ENCODE data around the gene VPS37B. TPM values are rescaled to one million over a fixed set of nuclear protein-coding genes. Genes with fewer than 3 reads are reported as not detected.

The VPS37B gene
- polyA plus RNA-seq, 1 of the 3 experiments (the other 2 are of a cell fraction), result 41.1 TPM

GRCh38 chr12:122894193-122895121 lies 1.5 kb downstream of the VPS37B start:
- Histone ChIP-seq H3K9ac (peak overlapping the region; percentile 95), H3K27ac (ENCODE audit: low read depth in 2 of 2, low read length in 1 of 2) (no peak overlapping the region), H3K4me3 (ENCODE audit: low read depth in 2 of 2, low read length in 1 of 2) (peak overlapping the region; percentile 80 to 81), H4K20me1 (ENCODE audit: insufficient read depth) (peaks cover 39% of the 10 kb centered on the region), H3K9me3 (no peaks in the 10 kb centered on the region), H3K27me3 (ENCODE audit: insufficient read depth) (no peaks in the 10 kb centered on the region), H3K79me2 (ENCODE audit: insufficient read depth) (peaks cover 61% of the 10 kb centered on the region), H3F3A (replicated peaks; ENCODE audit: insufficient read depth) (peaks cover 20% of the 10 kb centered on the region), H3K9me2 (no peaks in the 10 kb centered on the region), H3K4me1 (ENCODE audit: control insufficient read depth in 1 of 2, insufficient read depth in 2 of 2, low read depth in 1 of 2, low read length in 1 of 2) (peaks cover 11 to 20% of the 10 kb centered on the region in 2 experiments; a peak in 3 of 4 replicates), H3K36me3 (replicated peaks in 1 of 2; ENCODE audit: control insufficient read depth in 1 of 2, insufficient read depth in 2 of 2, low read length in 1 of 2) (no peaks in the 10 kb centered on the region), H2AFZ (ENCODE audit: low read depth) (no peak overlapping the region), H3K4me2 (peak overlapping the region; percentile 97)
- 51% methylated on average over 15 of the region's 15 CpGs for WGBS (ENCODE audit: low lambda C conversion rate)
- ChIA-PET POLR2A (interaction anchor here (0.7 kb wide), 1 partner anchor 48 kb away, joined by 3 read pairs; no protein-coding TSS in a partner anchor), CTCF (interaction anchor here (0.7 to 2.5 kb wide), 7 partner anchors 12 to 1721 kb away, joined by 3 to 12 read pairs (median 5); no protein-coding TSS in a partner anchor)
- no peak for DNase-seq
- TF ChIP-seq REST (IDR thresholded peaks at IDR 0.05; ENCODE audit: low read depth, low read length) (no peak), TEAD4 (IDR thresholded peaks at IDR 0.05; ENCODE audit: borderline replicate concordance, insufficient read depth) (no peak), RXRA (IDR thresholded peaks at IDR 0.05; ENCODE audit: borderline replicate concordance, low read depth) (no peak)
- TF ChIP-seq, protein P1, sequence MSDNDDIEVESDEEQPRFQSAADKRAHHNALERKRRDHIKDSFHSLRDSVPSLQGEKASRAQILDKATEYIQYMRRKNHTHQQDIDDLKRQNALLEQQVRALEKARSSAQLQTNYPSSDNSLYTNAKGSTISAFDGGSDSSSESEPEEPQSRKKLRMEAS (IDR thresholded peaks at IDR 0.05; ENCODE audit: low read depth), result peak; percentile 25; the same call in 1 of the 2 replicates

DNA sequence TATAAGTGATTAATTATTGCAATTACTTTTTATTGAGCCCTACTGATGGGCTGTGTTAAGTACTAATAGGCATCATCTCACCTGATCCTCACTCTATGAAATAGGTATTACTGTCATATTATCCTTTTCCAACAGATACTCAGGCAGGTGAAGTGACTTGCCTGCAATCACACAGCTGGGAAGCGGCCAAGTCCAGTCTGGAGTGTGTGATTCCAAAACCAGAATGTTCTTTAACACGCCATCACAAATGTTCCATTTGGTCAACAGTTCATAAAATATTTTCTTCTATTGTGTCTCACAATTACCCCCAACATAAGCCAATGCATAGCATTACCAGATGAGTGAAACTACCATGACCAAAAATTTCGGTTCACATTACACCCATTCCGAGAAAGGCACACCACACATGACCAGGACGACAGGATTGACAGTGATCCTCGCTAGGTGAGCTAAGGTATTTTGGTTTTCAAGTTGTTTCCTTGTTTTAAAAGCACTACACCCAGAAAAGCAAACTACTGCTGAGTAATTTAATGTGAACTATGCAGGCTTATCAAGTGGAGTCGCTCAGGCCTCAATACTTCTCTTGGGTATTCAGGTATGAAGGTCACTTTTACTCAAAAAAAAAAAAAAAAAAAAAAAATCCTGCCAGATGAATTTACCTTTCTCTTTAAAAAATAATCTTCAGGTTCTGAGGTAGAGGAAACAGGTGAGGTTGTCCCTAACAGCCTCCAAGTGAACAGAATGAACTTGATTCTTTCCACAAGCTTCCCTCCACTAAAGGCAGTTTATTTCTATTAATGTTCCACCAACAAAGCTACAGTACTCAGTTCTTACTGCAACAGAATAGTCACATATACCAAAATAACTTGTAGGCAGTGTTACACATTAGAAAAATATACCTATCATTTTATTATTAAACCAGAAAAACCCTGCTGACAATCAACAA lies 2.4 kb downstream of the VPS37B start:
- WGBS (ENCODE audit: low lambda C conversion rate), result 97% methylated on average over 7 of the region's 7 CpGs
- H3K27me3 ChIP-seq (ENCODE audit: insufficient read depth), result no peaks in the 10 kb centered on the region
- peaks cover 14% of the 10 kb centered on the region for H3F3A ChIP-seq (replicated peaks; ENCODE audit: insufficient read depth)
- no peaks in the 10 kb centered on the region for H3K36me3 ChIP-seq (replicated peaks in 1 of 2; ENCODE audit: control insufficient read depth in 1 of 2, insufficient read depth in 2 of 2, low read length in 1 of 2)
- H3K9me2 ChIP-seq, result no peaks in the 10 kb centered on the region
- POLR2A ChIA-PET, result no interaction called here
- peak overlapping the region; percentile 97; the same call in 1 of the 2 replicates for H3K4me2 ChIP-seq
- H3K4me1 ChIP-seq (ENCODE audit: control insufficient read depth in 1 of 2, insufficient read depth in 2 of 2, low read depth in 1 of 2, low read length in 1 of 2), result peaks cover 14 to 20% of the 10 kb centered on the region in 2 experiments; a peak in 3 of 4 replicates
- no peak overlapping the region for H2AFZ ChIP-seq (ENCODE audit: low read depth)
- H3K4me3 ChIP-seq (ENCODE audit: low read depth in 2 of 2, low read length in 1 of 2), result peak overlapping the region in 1 of 2 experiments; percentile 81; a peak in 2 of 4 replicates
- peaks cover 47% of the 10 kb centered on the region for H4K20me1 ChIP-seq (ENCODE audit: insufficient read depth)
- H3K79me2 ChIP-seq (ENCODE audit: insufficient read depth), result peaks cover 71% of the 10 kb centered on the region
- DNase-seq, result no peak
- CTCF ChIA-PET, result interaction anchor here (0.9 to 2.5 kb wide), 5 partner anchors 11 to 59 kb away, joined by 3 to 12 read pairs (median 7); no protein-coding TSS in a partner anchor
- H3K9ac ChIP-seq, result no peak overlapping the region
- no peak overlapping the region for H3K27ac ChIP-seq (ENCODE audit: low read depth in 2 of 2, low read length in 1 of 2)
- H3K9me3 ChIP-seq, result no peaks in the 10 kb centered on the region
- TF ChIP-seq FOXM1 (IDR thresholded peaks at IDR 0.05; ENCODE audit: low read depth) (no peak), RCOR1 (IDR thresholded peaks at IDR 0.05; ENCODE audit: low read length) (no peak), GATA2 (CRISPR knock-in tag; IDR thresholded peaks at IDR 0.05) (no peak), TEAD4 (IDR thresholded peaks at IDR 0.05; ENCODE audit: borderline replicate concordance, insufficient read depth) (no peak), FOSL2 (IDR thresholded peaks at IDR 0.05; ENCODE audit: borderline replicate concordance, low read depth) (no peak), TCF12 (IDR thresholded peaks at IDR 0.05) (no peak), ELF1 (IDR thresholded peaks at IDR 0.05) (no peak), POLR2AphosphoS5 (IDR thresholded peaks at IDR 0.05; ENCODE audit: low read depth, low read length) (no peak), GABPA (IDR thresholded peaks at IDR 0.05; ENCODE audit: low read depth) (no peak)
- TF ChIP-seq, protein P2, sequence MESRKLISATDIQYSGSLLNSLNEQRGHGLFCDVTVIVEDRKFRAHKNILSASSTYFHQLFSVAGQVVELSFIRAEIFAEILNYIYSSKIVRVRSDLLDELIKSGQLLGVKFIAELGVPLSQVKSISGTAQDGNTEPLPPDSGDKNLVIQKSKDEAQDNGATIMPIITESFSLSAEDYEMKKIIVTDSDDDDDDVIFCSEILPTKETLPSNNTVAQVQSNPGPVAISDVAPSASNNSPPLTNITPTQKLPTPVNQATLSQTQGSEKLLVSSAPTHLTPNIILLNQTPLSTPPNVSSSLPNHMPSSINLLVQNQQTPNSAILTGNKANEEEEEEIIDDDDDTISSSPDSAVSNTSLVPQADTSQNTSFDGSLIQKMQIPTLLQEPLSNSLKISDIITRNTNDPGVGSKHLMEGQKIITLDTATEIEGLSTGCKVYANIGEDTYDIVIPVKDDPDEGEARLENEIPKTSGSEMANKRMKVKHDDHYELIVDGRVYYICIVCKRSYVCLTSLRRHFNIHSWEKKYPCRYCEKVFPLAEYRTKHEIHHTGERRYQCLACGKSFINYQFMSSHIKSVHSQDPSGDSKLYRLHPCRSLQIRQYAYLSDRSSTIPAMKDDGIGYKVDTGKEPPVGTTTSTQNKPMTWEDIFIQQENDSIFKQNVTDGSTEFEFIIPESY (IDR thresholded peaks at IDR 0.05; ENCODE audit: borderline replicate concordance, low read depth), result no peak
- TF ChIP-seq, protein P3, sequence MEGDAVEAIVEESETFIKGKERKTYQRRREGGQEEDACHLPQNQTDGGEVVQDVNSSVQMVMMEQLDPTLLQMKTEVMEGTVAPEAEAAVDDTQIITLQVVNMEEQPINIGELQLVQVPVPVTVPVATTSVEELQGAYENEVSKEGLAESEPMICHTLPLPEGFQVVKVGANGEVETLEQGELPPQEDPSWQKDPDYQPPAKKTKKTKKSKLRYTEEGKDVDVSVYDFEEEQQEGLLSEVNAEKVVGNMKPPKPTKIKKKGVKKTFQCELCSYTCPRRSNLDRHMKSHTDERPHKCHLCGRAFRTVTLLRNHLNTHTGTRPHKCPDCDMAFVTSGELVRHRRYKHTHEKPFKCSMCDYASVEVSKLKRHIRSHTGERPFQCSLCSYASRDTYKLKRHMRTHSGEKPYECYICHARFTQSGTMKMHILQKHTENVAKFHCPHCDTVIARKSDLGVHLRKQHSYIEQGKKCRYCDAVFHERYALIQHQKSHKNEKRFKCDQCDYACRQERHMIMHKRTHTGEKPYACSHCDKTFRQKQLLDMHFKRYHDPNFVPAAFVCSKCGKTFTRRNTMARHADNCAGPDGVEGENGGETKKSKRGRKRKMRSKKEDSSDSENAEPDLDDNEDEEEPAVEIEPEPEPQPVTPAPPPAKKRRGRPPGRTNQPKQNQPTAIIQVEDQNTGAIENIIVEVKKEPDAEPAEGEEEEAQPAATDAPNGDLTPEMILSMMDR (IDR thresholded peaks at IDR 0.05), result no peak
- TF ChIP-seq, protein P1 (IDR thresholded peaks at IDR 0.05; ENCODE audit: low read depth), result no peak

All from SK-N-SH (cell line).